GM13976 (cell line): ENCODE results near the gene MSRB3.

Experiments
- DNase-seq: peaks from one replicate; pipeline ENCODE4 v3.0.0; 2012; ENCODE audit warnings: low spot score
- CTCF ChIP-seq: IDR thresholded peaks from 2 replicates; pipeline ENCODE4 v1.5.1; 2012; ENCODE audit warnings: borderline replicate concordance, mild to moderate bottlenecking; ENCODE audit not compliant: insufficient read depth; ENCODE audit errors: extremely low read depth, missing control alignments, control extremely low read depth
- in situ Hi-C: fragments of 300-500 bp; cut with MboI; formaldehyde crosslinking; loops from one replicate; pipeline ENCODE4 v1.12.0; 2022; ENCODE audit warnings: low sequenced_read_pairs, mixed read lengths, inconsistent platforms; ENCODE audit not compliant: unreplicated experiment

Gene MSRB3

GRCh38 chr12:65319688-65320200 lies 41.3 kb downstream of the MSRB3 start:
- DNase-seq, result no peak

GRCh38 chr12:65323070-65323469 lies 44.6 kb downstream of the MSRB3 start:
- no peak for DNase-seq
- in situ Hi-C loops, result loop anchor here (25.0 kb wide), 2 partner anchors 364 to 764 kb away; no protein-coding TSS in a partner anchor
- TF ChIP-seq CTCF, result no peak

More at GRCh38 chr12:65319688-65320200, 41.3 kb downstream of the MSRB3 start:
- in situ Hi-C loops, result loop anchor here (25.0 kb wide), 2 partner anchors 368 to 768 kb away; no protein-coding TSS in a partner anchor
- TF ChIP-seq CTCF, result no peak

- in situ Hi-C loops, result loop anchor here (25.0 kb wide), 2 partner anchors 363 to 763 kb away; no protein-coding TSS in a partner anchor
- TF ChIP-seq CTCF, result no peak
- no peak for DNase-seq
Observed at GRCh38 chr12:65324056-65324455, 45.6 kb downstream of the MSRB3 start.

- TF ChIP-seq CTCF, result no peak
- in situ Hi-C loops, result loop anchor here (25.0 kb wide), 2 partner anchors 363 to 763 kb away; no protein-coding TSS in a partner anchor
- no peak for DNase-seq
Observed at GRCh38 chr12:65324551-65324950, 46.1 kb downstream of the MSRB3 start.

- DNase-seq, result no peak
- no peak for TF ChIP-seq CTCF
- in situ Hi-C loops, result no loop called here
Observed at GRCh38 chr12:65325183-65325582, 46.7 kb downstream of the MSRB3 start.

- no peak for DNase-seq
- in situ Hi-C loops, result no loop called here
- no peak for TF ChIP-seq CTCF
Observed at GRCh38 chr12:65326616-65327015, 48.1 kb downstream of the MSRB3 start.
